PC-3 (cell line): ENCODE results near the gene NNAT. TPM values are rescaled to one million over a fixed set of nuclear protein-coding genes. Genes with fewer than 3 reads are reported as not detected.
"Not testable (repeated sequence)": the region's sequence is repeated elsewhere in the genome, so short reads cannot be mapped to it uniquely, and the experiment has no call there.

Experiments used
- ATAC-seq: fragments of 200-7000 bp; cut with Tn5 transposase; 2 replicates; pipeline ENCODE4 v1.9.1; 2020; ENCODE audit warnings: mild to moderate bottlenecking, moderate library complexity
- Bru-seq: library from RNA; stranded (reverse); fragments of 400-500 nt; gene quantifications from one replicate; lab custom pipeline; 2021; lab: Mats Ljungman, UMichigan
- BruChase-seq, 2 experiments: library from RNA; stranded (reverse); fragments of 400-500 nt; gene quantifications; one replicate each; lab custom pipeline; 2021; lab: Mats Ljungman, UMichigan
- BruUV-seq: library from RNA; stranded (reverse); fragments of 400-500 nt; replicated peaks from 2 replicates; lab custom pipeline; 2021; lab: Mats Ljungman, UMichigan
- CTCF ChIA-PET: fragments of 300-600 bp; sonication (Branson Sonifier 250); formaldehyde crosslinking; loops from one replicate; lab custom pipeline; 2022; ENCODE audit warnings: antibody characterized with exemption; lab: Charles Lee
- POLR2A ChIA-PET: fragments of 300-600 bp; sonication (Branson Sonifier 250); formaldehyde crosslinking; loops from one replicate; lab custom pipeline; 2022; ENCODE audit warnings: antibody characterized with exemption; ENCODE audit not compliant: unreplicated experiment; lab: Charles Lee
- DNase-seq: peaks from one replicate; pipeline ENCODE4 v3.0.0-alpha.2; 2015
- H2AFZ ChIP-seq: fragments of 300-600 bp; sonication (generic); 2 replicates; pipeline ENCODE4 v1.6.0; 2016; ENCODE audit warnings: antibody characterized with exemption, low read length
- H3F3A ChIP-seq: fragments of 300-600 bp; sonication (generic); one replicate; pipeline ENCODE4 v1.6.0; 2017; ENCODE audit warnings: antibody characterized with exemption, low read length, control low read depth, mild to moderate bottlenecking; ENCODE audit not compliant: unreplicated experiment
- H3K27ac ChIP-seq: fragments of 300-600 bp; sonication (generic); 2 replicates; pipeline ENCODE4 v1.5.1; 2016; ENCODE audit warnings: mild to moderate bottlenecking, low read length
- H3K27me3 ChIP-seq: fragments of 300-600 bp; sonication (generic); 2 replicates; pipeline ENCODE4 v1.6.1; 2016; ENCODE audit warnings: low read length, mixed read lengths
- H3K36me3 ChIP-seq: fragments of 300-600 bp; sonication (generic); 2 replicates; pipeline ENCODE4 v1.6.1; 2016; ENCODE audit warnings: low read depth, mixed run types, low read length, mixed read lengths
- H3K4me1 ChIP-seq: fragments of 300-600 bp; sonication (generic); 2 replicates; pipeline ENCODE4 v1.5.1; 2016; ENCODE audit warnings: low read length; ENCODE audit not compliant: insufficient read depth
- H3K4me2 ChIP-seq: fragments of 300-600 bp; sonication (generic); 2 replicates; pipeline ENCODE4 v1.6.0; 2016; ENCODE audit warnings: low read length
- H3K4me3 ChIP-seq: fragments of 300-600 bp; sonication (generic); 2 replicates; pipeline ENCODE4 v1.5.1; 2016; ENCODE audit warnings: mild to moderate bottlenecking, low read length, mixed read lengths
- H3K79me2 ChIP-seq: fragments of 300-600 bp; sonication (generic); 2 replicates; pipeline ENCODE4 v1.6.1; 2017; ENCODE audit warnings: low read length, mixed read lengths
- H3K9ac ChIP-seq: fragments of 300-600 bp; sonication (generic); 2 replicates; pipeline ENCODE4 v1.6.0; 2016; ENCODE audit warnings: mild to moderate bottlenecking, low read length
- H3K9me2 ChIP-seq: fragments of 300-600 bp; sonication (generic); replicated peaks from 2 replicates; pipeline ENCODE4 v1.6.1; 2016; ENCODE audit warnings: mixed run types, low read length, mixed read lengths
- H3K9me3 ChIP-seq: fragments of 300-600 bp; sonication (generic); 2 replicates; pipeline ENCODE4 v1.6.1; 2016; ENCODE audit warnings: low read length, mixed read lengths
- H4K20me1 ChIP-seq: fragments of 300-600 bp; sonication (generic); 2 replicates; pipeline ENCODE4 v1.6.1; 2016; ENCODE audit warnings: low read length, mixed read lengths
- CTCF ChIP-seq: fragments of 300-600 bp; sonication (generic); conservative IDR thresholded peaks from 2 replicates; pipeline ENCODE4 v1.5.1; 2017; ENCODE audit warnings: antibody characterized with exemption, low read depth, mild to moderate bottlenecking, low read length
- EZH2 ChIP-seq: fragments of 300-600 bp; sonication (generic); IDR thresholded peaks from one replicate; pipeline ENCODE4 v1.6.1; 2017; ENCODE audit warnings: antibody characterized with exemption, mild to moderate bottlenecking, low read length; ENCODE audit not compliant: unreplicated experiment
- EZH2phosphoT487 ChIP-seq: fragments of 300-600 bp; sonication (generic); IDR thresholded peaks from 2 replicates; pipeline ENCODE4 v1.6.1; 2018; ENCODE audit warnings: mild to moderate bottlenecking, antibody characterized with exemption, low read length, borderline replicate concordance
- intact Hi-C: fragments of 100-400 bp; cut with micrococcal nuclease; formaldehyde crosslinking; loops from 2 replicates; pipeline ENCODE4 v1.9.0; 2023
- long read RNA-seq: library from polyadenylated mRNA; unstranded; transcript quantifications from one replicate; pipeline ENCODE4 v2.0.0, GENCODE V29; 2021; ENCODE audit not compliant: unreplicated experiment
- total RNA-seq: library from RNA; depleted of rRNA; stranded (reverse); fragments of >200 nt; gene quantifications from 2 replicates; pipeline ENCODE4 v1.2.3, GENCODE V29; 2014; rRNA removed

The NNAT gene
- not detected in 2 replicates for total RNA-seq
- Bru-seq, nascent RNA: not detected
- not detected for BruChase-seq, experiment 1, labeled RNA remaining after a 6-hour chase
- percentile 19 among the genes with signal in this experiment for BruChase-seq, experiment 2, labeled RNA remaining after a 2-hour chase
- long read RNA-seq, partial matches to known transcripts: 0 of 41 reads
- long read RNA-seq, other reads (novel, unspliced or antisense): 41 of 41 reads

GRCh38 chr20:37521061-37521771 is at the start of gene NNAT:
Gene NNAT, plus strand, starts transcription at chr20:37521250. Its CDS starts 82 bp downstream, at chr20:37521332.
- H3K9me3 ChIP-seq: no peaks in the 10 kb centered on the region
- DNase-seq (no peak), ATAC-seq (no peak)
- H4K20me1 ChIP-seq: peaks cover 70% of the 10 kb centered on the region
- peaks cover 34% of the 10 kb centered on the region for H3K4me1 ChIP-seq
- H3K27me3 ChIP-seq: no peaks in the 10 kb centered on the region
- H3K36me3 ChIP-seq: peaks cover 19% of the 10 kb centered on the region
- H3K79me2 ChIP-seq: peaks cover 99% of the 10 kb centered on the region
- H3K4me3 ChIP-seq: no peak within 1 kb of the TSS
- intact Hi-C loops: no loop called here
- no peak within 1 kb of the TSS for H3K4me2 ChIP-seq
- no peak within 1 kb of the TSS for H3K9ac ChIP-seq
- no peaks in the 10 kb centered on the region for H3F3A ChIP-seq
- BruUV-seq: no TSS peak
- ChIA-PET CTCF (no interaction called here), POLR2A (interaction anchor here (0.7 kb wide), 1 partner anchor 126 kb away, joined by 5 read pairs; no protein-coding TSS in a partner anchor)
- H3K27ac ChIP-seq: no peak within 1 kb of the TSS
- TF ChIP-seq EZH2phosphoT487 (no peak), EZH2 (no peak), CTCF (no peak)
- H3K9me2 ChIP-seq: no peaks in the 10 kb centered on the region
- H2AFZ ChIP-seq: no peak within 1 kb of the TSS

- H3K4me3 ChIP-seq: no peak overlapping the region
- BruUV-seq: no TSS peak
- H3K4me1 ChIP-seq: no peaks in the 10 kb centered on the region
- no peak for ATAC-seq
- H3K9ac ChIP-seq: no peak overlapping the region
- H3K27ac ChIP-seq: no peak overlapping the region
- ChIA-PET POLR2A (interaction anchor here (0.6 kb wide), 2 partner anchors 15 to 860 kb away, joined by 3 to 4 read pairs; no protein-coding TSS in a partner anchor), CTCF (no interaction called here)
- H3K79me2 ChIP-seq: no peaks in the 10 kb centered on the region
- no peak overlapping the region for H2AFZ ChIP-seq
- no peaks in the 10 kb centered on the region for H4K20me1 ChIP-seq
- DNase-seq: no peak
- peaks cover 31% of the 10 kb centered on the region for H3K27me3 ChIP-seq
- H3K4me2 ChIP-seq: no peak overlapping the region
- no peak for TF ChIP-seq CTCF
- no peak for TF ChIP-seq EZH2
- TF ChIP-seq EZH2phosphoT487: no peak
- no peaks in the 10 kb centered on the region for H3K36me3 ChIP-seq
- no peaks in the 10 kb centered on the region for H3F3A ChIP-seq
- intact Hi-C loops: no loop called here
- no peaks in the 10 kb centered on the region for H3K9me3 ChIP-seq
- no peaks in the 10 kb centered on the region for H3K9me2 ChIP-seq
Observed at GRCh38 chr20:37471741-37472235, 49.3 kb upstream of the NNAT start.

GRCh38 chr20:37472435-37472834 is 48.6 kb upstream of the NNAT start:
- peaks cover 27% of the 10 kb centered on the region for H3K27me3 ChIP-seq
- BruUV-seq, H4K20me1 ChIP-seq, CTCF ChIA-PET, H3K4me3 ChIP-seq, H3K4me2 ChIP-seq, ATAC-seq, H3K4me1 ChIP-seq, H3K9me3 ChIP-seq, DNase-seq, H3K79me2 ChIP-seq, H3K27ac ChIP-seq, H3K9ac ChIP-seq, H2AFZ ChIP-seq, intact Hi-C loops, H3K9me2 ChIP-seq, H3K36me3 ChIP-seq, H3F3A ChIP-seq: not testable (repeated sequence)
- POLR2A ChIA-PET: interaction anchor here (0.6 kb wide), 1 partner anchor 14 kb away, joined by 3 read pairs; no protein-coding TSS in a partner anchor
